ENCODE data around the gene PLCG1.
"Not testable (repeated sequence)": the region's sequence is repeated elsewhere in the genome, so short reads cannot be mapped to it uniquely, and the experiment has no call there.

PLCG1 gene

GRCh38 chr20:41136680-41137613, at the start of gene PLCG1:
TSS of gene PLCG1 (plus strand) at chr20:41137543. CDS start at chr20:41137642, 99 bp downstream.
- DNase-seq, result peak; percentile 78

- DNase-seq, result no peak
Observed at GRCh38 chr20:41087777-41088176, 49.6 kb upstream of the PLCG1 start.

GRCh38 chr20:41089555-41089954, 47.8 kb upstream of the PLCG1 start:
- DNase-seq, result no peak

- DNase-seq, result no peak
Observed at GRCh38 chr20:41091927-41092326, 45.4 kb upstream of the PLCG1 start.

GRCh38 chr20:41094353-41095055, 42.8 kb upstream of the PLCG1 start:
- DNase-seq, result no peak

- DNase-seq, result peak; percentile 37
Observed at GRCh38 chr20:41095110-41095969, 42.0 kb upstream of the PLCG1 start.

GRCh38 chr20:41098703-41099250, 38.6 kb upstream of the PLCG1 start:
- no peak for DNase-seq

- no peak for DNase-seq
Observed at GRCh38 chr20:41100001-41100480, 37.3 kb upstream of the PLCG1 start.

GRCh38 chr20:41101660-41102059, 35.7 kb upstream of the PLCG1 start:
- DNase-seq, result no peak

- no peak for DNase-seq
Observed at GRCh38 chr20:41108531-41108930, 28.8 kb upstream of the PLCG1 start.

GRCh38 chr20:41110012-41110411, 27.3 kb upstream of the PLCG1 start:
- no peak for DNase-seq

- no peak for DNase-seq
Observed at GRCh38 chr20:41110930-41111577, 26.3 kb upstream of the PLCG1 start.

- no peak for DNase-seq
Observed at GRCh38 chr20:41111578-41111951, 25.8 kb upstream of the PLCG1 start.

GRCh38 chr20:41116282-41116956, 20.9 kb upstream of the PLCG1 start:
- no peak for DNase-seq

GRCh38 chr20:41118159-41118558, 19.2 kb upstream of the PLCG1 start:
- DNase-seq, result not testable (repeated sequence)

- no peak for DNase-seq
Observed at GRCh38 chr20:41118632-41119031, 18.7 kb upstream of the PLCG1 start.

- DNase-seq, result no peak
Observed at GRCh38 chr20:41119614-41120561, 17.5 kb upstream of the PLCG1 start.

- no peak for DNase-seq
Observed at GRCh38 chr20:41121399-41121798, 15.9 kb upstream of the PLCG1 start.

GRCh38 chr20:41123631-41124030, 13.7 kb upstream of the PLCG1 start:
- no peak for DNase-seq

- DNase-seq, result no peak
Observed at GRCh38 chr20:41124451-41125094, 12.8 kb upstream of the PLCG1 start.

All from activated effector memory CD4-positive, alpha-beta T cell treated with Interleukin-2 at 50 U/mL for 16 hours (primary cell).